ENCODE results near the gene SLC1A2.

The SLC1A2 gene

GRCh38 chr11:35461917-35462538 lies 42.7 kb upstream of the SLC1A2 start:
- no peak for ATAC-seq
- TF ChIP-seq CSDC2 (CRISPR knock-in tag; IDR thresholded peaks at IDR 0.05) (no peak), ZNF565 (CRISPR knock-in tag; conservative IDR thresholded peaks at IDR 0.05; ENCODE audit: low read depth) (no peak), ESRRG (CRISPR knock-in tag; IDR thresholded peaks at IDR 0.05) (no peak), CSRNP3 (CRISPR knock-in tag; IDR thresholded peaks at IDR 0.05) (no peak), TCF4 (CRISPR knock-in tag; IDR thresholded peaks at IDR 0.05; ENCODE audit: borderline replicate concordance) (no peak), ZFP3 (CRISPR knock-in tag; IDR thresholded peaks at IDR 0.05) (no peak), TSHZ2 (CRISPR knock-in tag; IDR thresholded peaks at IDR 0.05) (no peak), ARNTL (CRISPR knock-in tag; IDR thresholded peaks at IDR 0.05; ENCODE audit: borderline replicate concordance, low read depth) (no peak), ZNF8 (CRISPR knock-in tag; IDR thresholded peaks at IDR 0.05) (no peak), ZFP30 (CRISPR knock-in tag; IDR thresholded peaks at IDR 0.05) (no peak), BACH2 (CRISPR knock-in tag; IDR thresholded peaks at IDR 0.05; ENCODE audit: borderline replicate concordance) (no peak), POU6F1 (CRISPR knock-in tag; IDR thresholded peaks at IDR 0.05; ENCODE audit: borderline replicate concordance, low read depth) (no peak), TOX (CRISPR knock-in tag; IDR thresholded peaks at IDR 0.05; ENCODE audit: borderline replicate concordance) (no peak), PATZ1 (CRISPR knock-in tag; IDR thresholded peaks at IDR 0.05; ENCODE audit: borderline replicate concordance) (no peak)

GRCh38 chr11:35459489-35459888 lies 40.1 kb upstream of the SLC1A2 start:
- no peak for ATAC-seq
- TF ChIP-seq TSHZ2 (CRISPR knock-in tag; IDR thresholded peaks at IDR 0.05), result no peak
- no peak for TF ChIP-seq ZFP30 (CRISPR knock-in tag; IDR thresholded peaks at IDR 0.05)
- no peak for TF ChIP-seq RARB (CRISPR knock-in tag; IDR thresholded peaks at IDR 0.05)
- no peak for TF ChIP-seq ESRRG (CRISPR knock-in tag; IDR thresholded peaks at IDR 0.05)
- TF ChIP-seq POU6F1 (CRISPR knock-in tag; IDR thresholded peaks at IDR 0.05; ENCODE audit: borderline replicate concordance, low read depth), result no peak
- TF ChIP-seq CSRNP3 (CRISPR knock-in tag; IDR thresholded peaks at IDR 0.05), result no peak
- no peak for TF ChIP-seq GLIS3 (CRISPR knock-in tag; IDR thresholded peaks at IDR 0.05)
- no peak for TF ChIP-seq TOX (CRISPR knock-in tag; IDR thresholded peaks at IDR 0.05; ENCODE audit: borderline replicate concordance)
- no peak for TF ChIP-seq ZNF565 (CRISPR knock-in tag; conservative IDR thresholded peaks at IDR 0.05; ENCODE audit: low read depth)
- no peak for TF ChIP-seq CSDC2 (CRISPR knock-in tag; IDR thresholded peaks at IDR 0.05)
- no peak for TF ChIP-seq BACH2 (CRISPR knock-in tag; IDR thresholded peaks at IDR 0.05; ENCODE audit: borderline replicate concordance)

Data from SK-N-SH treated with all-trans-retinoic acid at 6 μM for 48 hours (cell line).